Measurements from ENCODE around the gene DYSF. TPM values are rescaled to one million over a fixed set of nuclear protein-coding genes. Genes with fewer than 3 reads are reported as not detected.

DYSF gene
- total RNA-seq, 2 experiments from 2014 or later, result not detected

DNA sequence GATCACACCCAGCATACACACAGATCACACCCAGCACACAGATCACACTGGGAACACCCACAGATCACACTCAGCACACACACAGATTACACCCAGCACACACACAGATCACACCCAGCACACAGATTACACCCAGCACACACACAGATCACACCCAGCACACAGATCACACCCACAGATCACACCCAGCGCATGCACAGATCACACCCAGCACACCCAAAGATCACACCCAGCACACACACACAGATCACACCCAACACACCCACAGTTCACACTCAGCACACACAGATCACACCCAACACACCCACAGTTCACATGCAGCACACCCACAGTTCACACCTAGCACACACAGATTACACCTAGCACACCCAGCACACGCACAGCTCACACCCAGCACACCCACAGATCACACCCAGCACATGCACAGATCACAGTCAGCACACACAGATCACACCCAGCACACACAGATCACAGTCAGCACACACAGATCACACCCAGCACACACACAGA lies 117.6 kb downstream of the DYSF start:
- H2AFZ ChIP-seq (ENCODE audit: low read length), result no peak overlapping the region
- no peaks in the 10 kb centered on the region for H3K9me3 ChIP-seq (ENCODE audit: low read length)
- no peaks in the 10 kb centered on the region for H3K36me3 ChIP-seq (ENCODE audit: insufficient read depth, low read length)
- H3K9me2 ChIP-seq (ENCODE audit: insufficient read depth, low read length), result no peaks in the 10 kb centered on the region
- no peak for TF ChIP-seq EZH2phosphoT487 (IDR thresholded peaks at IDR 0.05; ENCODE audit: borderline replicate concordance, low read depth, low read length)
- TF ChIP-seq, protein P1, sequence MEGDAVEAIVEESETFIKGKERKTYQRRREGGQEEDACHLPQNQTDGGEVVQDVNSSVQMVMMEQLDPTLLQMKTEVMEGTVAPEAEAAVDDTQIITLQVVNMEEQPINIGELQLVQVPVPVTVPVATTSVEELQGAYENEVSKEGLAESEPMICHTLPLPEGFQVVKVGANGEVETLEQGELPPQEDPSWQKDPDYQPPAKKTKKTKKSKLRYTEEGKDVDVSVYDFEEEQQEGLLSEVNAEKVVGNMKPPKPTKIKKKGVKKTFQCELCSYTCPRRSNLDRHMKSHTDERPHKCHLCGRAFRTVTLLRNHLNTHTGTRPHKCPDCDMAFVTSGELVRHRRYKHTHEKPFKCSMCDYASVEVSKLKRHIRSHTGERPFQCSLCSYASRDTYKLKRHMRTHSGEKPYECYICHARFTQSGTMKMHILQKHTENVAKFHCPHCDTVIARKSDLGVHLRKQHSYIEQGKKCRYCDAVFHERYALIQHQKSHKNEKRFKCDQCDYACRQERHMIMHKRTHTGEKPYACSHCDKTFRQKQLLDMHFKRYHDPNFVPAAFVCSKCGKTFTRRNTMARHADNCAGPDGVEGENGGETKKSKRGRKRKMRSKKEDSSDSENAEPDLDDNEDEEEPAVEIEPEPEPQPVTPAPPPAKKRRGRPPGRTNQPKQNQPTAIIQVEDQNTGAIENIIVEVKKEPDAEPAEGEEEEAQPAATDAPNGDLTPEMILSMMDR (conservative IDR thresholded peaks at IDR 0.05; ENCODE audit: low read length), result no peak
- BruUV-seq (replicated peaks), result no TSS peak
- H3K4me1 ChIP-seq (ENCODE audit: insufficient read depth, low read length, poor library complexity, severe bottlenecking), result no peaks in the 10 kb centered on the region
- H4K20me1 ChIP-seq (ENCODE audit: insufficient read depth, low read length), result no peaks in the 10 kb centered on the region
- H3K27ac ChIP-seq (ENCODE audit: low read depth, low read length, poor library complexity, severe bottlenecking), result no peak overlapping the region
- CTCF ChIA-PET (ENCODE audit: unreplicated experiment), result no interaction called here
- H3K4me3 ChIP-seq (ENCODE audit: low read depth, low read length, poor library complexity, severe bottlenecking), result no peak overlapping the region
- H3K79me2 ChIP-seq (ENCODE audit: insufficient read depth, low read depth, low read length), result no peaks in the 10 kb centered on the region
- no peak for DNase-seq (ENCODE audit: low spot score)
- POLR2A ChIA-PET, result no interaction called here
- H3K4me2 ChIP-seq (ENCODE audit: low read length), result no peak overlapping the region
- intact Hi-C loops (cut with micrococcal nuclease; ENCODE audit: unreplicated experiment), result no loop called here

- no TSS peak for BruUV-seq (replicated peaks)
- H3K4me1 ChIP-seq (ENCODE audit: insufficient read depth, low read length, poor library complexity, severe bottlenecking), result no peaks in the 10 kb centered on the region
- no peak for DNase-seq (ENCODE audit: low spot score)
- CTCF ChIA-PET (ENCODE audit: unreplicated experiment), result no interaction called here
- no peaks in the 10 kb centered on the region for H3K36me3 ChIP-seq (ENCODE audit: insufficient read depth, low read length)
- H3K9me2 ChIP-seq (ENCODE audit: insufficient read depth, low read length), result no peaks in the 10 kb centered on the region
- no peak overlapping the region for H2AFZ ChIP-seq (ENCODE audit: low read length)
- POLR2A ChIA-PET, result no interaction called here
- no peaks in the 10 kb centered on the region for H3K79me2 ChIP-seq (ENCODE audit: insufficient read depth, low read depth, low read length)
- no peaks in the 10 kb centered on the region for H3K9me3 ChIP-seq (ENCODE audit: low read length)
- H3K4me3 ChIP-seq (ENCODE audit: low read depth, low read length, poor library complexity, severe bottlenecking), result no peak overlapping the region
- H3K4me2 ChIP-seq (ENCODE audit: low read length), result no peak overlapping the region
- TF ChIP-seq EZH2phosphoT487 (IDR thresholded peaks at IDR 0.05; ENCODE audit: borderline replicate concordance, low read depth, low read length), result no peak
- TF ChIP-seq, protein P1 (conservative IDR thresholded peaks at IDR 0.05; ENCODE audit: low read length), result no peak
- no peak overlapping the region for H3K27ac ChIP-seq (ENCODE audit: low read depth, low read length, poor library complexity, severe bottlenecking)
- intact Hi-C loops (cut with micrococcal nuclease; ENCODE audit: unreplicated experiment), result no loop called here
- H4K20me1 ChIP-seq (ENCODE audit: insufficient read depth, low read length), result no peaks in the 10 kb centered on the region
Observed at GRCh38 chr2:71571945-71572344, 118.6 kb downstream of the DYSF start.

DNA sequence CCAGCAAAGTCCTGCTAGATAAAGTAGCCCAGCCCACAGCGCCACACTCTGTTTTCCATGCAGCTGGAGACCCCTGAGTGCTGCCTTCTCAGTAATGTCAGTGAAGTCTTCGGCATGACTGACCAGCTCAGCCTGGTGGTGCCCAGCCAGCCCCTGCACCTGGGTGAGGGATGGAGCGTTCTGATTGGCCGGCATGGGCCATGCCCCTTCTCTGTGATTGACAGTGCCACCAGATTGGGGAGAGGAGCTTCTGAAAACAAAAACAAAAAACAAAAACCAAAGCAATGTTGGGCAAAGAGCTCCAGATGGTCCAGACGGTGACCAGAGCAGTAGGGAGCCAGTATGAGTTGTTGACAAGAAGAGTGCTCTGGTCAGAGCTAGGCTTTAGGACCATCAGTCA lies 122.6 kb downstream of the DYSF start:
- no peak for DNase-seq (ENCODE audit: low spot score)
- Histone ChIP-seq H3K27ac (ENCODE audit: low read depth, low read length, poor library complexity, severe bottlenecking) (no peak overlapping the region), H3K9me3 (ENCODE audit: low read length) (no peaks in the 10 kb centered on the region), H4K20me1 (ENCODE audit: insufficient read depth, low read length) (no peaks in the 10 kb centered on the region), H3K79me2 (ENCODE audit: insufficient read depth, low read depth, low read length) (no peaks in the 10 kb centered on the region), H2AFZ (ENCODE audit: low read length) (no peak overlapping the region), H3K4me3 (ENCODE audit: low read depth, low read length, poor library complexity, severe bottlenecking) (no peak overlapping the region), H3K9me2 (ENCODE audit: insufficient read depth, low read length) (no peaks in the 10 kb centered on the region), H3K36me3 (ENCODE audit: insufficient read depth, low read length) (no peaks in the 10 kb centered on the region), H3K4me2 (ENCODE audit: low read length) (no peak overlapping the region), H3K4me1 (ENCODE audit: insufficient read depth, low read length, poor library complexity, severe bottlenecking) (no peaks in the 10 kb centered on the region)
- ChIA-PET CTCF (ENCODE audit: unreplicated experiment) (no interaction called here), POLR2A (interaction anchor here (0.6 kb wide), 1 partner anchor 1182 kb away, joined by 5 read pairs; no protein-coding TSS in a partner anchor)
- intact Hi-C loops (cut with micrococcal nuclease; ENCODE audit: unreplicated experiment), result no loop called here
- no peak for TF ChIP-seq EZH2phosphoT487 (IDR thresholded peaks at IDR 0.05; ENCODE audit: borderline replicate concordance, low read depth, low read length)
- TF ChIP-seq, protein P1 (conservative IDR thresholded peaks at IDR 0.05; ENCODE audit: low read length), result no peak
- no TSS peak for BruUV-seq (replicated peaks)
